ENCODE measurements around the gene PNPLA8.
A peak's percentile ranks its signal among the peaks of the same experiment; 100 is the strongest.

Gene PNPLA8

GRCh38 chr7:108421720-108422331 is 104.1 kb downstream of the PNPLA8 start (continued):
- TF ChIP-seq ZNF341 (tag by site-specific recombination; IDR thresholded peaks at IDR 0.05; ENCODE audit: low read depth) (peak; percentile 65), HOXA7 (CRISPR knock-in tag; IDR thresholded peaks at IDR 0.05; ENCODE audit: borderline replicate concordance) (no peak), GLI2 (tag by site-specific recombination; IDR thresholded peaks at IDR 0.05; ENCODE audit: borderline replicate concordance, low read depth) (peak; percentile 23; the same call in 1 of the 2 replicates), OSR2 (tag by site-specific recombination; IDR thresholded peaks at IDR 0.05) (peak; percentile 86), ZNF701 (tag by site-specific recombination; IDR thresholded peaks at IDR 0.05) (no peak), IKZF3 (tag by site-specific recombination; IDR thresholded peaks at IDR 0.05) (peak; percentile 73), ZIC2 (tag by site-specific recombination; IDR thresholded peaks at IDR 0.05) (peak; percentile 72), ZNF132 (tag by site-specific recombination; IDR thresholded peaks at IDR 0.05; ENCODE audit: borderline replicate concordance) (no peak), ZNF843 (tag by site-specific recombination; IDR thresholded peaks at IDR 0.05) (peak; percentile 70)
- TF ChIP-seq, protein P1, sequence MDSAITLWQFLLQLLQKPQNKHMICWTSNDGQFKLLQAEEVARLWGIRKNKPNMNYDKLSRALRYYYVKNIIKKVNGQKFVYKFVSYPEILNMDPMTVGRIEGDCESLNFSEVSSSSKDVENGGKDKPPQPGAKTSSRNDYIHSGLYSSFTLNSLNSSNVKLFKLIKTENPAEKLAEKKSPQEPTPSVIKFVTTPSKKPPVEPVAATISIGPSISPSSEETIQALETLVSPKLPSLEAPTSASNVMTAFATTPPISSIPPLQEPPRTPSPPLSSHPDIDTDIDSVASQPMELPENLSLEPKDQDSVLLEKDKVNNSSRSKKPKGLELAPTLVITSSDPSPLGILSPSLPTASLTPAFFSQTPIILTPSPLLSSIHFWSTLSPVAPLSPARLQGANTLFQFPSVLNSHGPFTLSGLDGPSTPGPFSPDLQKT (IDR thresholded peaks at IDR 0.05; ENCODE audit: borderline replicate concordance, low read depth, low read length): no peak

All from HEK293 (cell line).